Lower leg skin (tissue), 4 donors: Measurements from ENCODE around the gene MSH2. TPM values are rescaled to one million over a fixed set of nuclear protein-coding genes. Genes with fewer than 3 reads are reported as not detected.

Source experiments
- DNase-seq, 2 donors: peaks; one replicate each; pipeline ENCODE4 v3.0.0-alpha.2; 2019; ENCODE audit warnings: low spot score in 2 of 2
- H3K4me3 ChIP-seq: fragments of 200-600 bp; sonication (generic); 2 replicates; pipeline ENCODE4 v1.5.1; 2017; ENCODE audit warnings: mild to moderate bottlenecking, low read depth; ENCODE audit not compliant: poor library complexity, severe bottlenecking
- CTCF ChIP-seq, 3 donors: fragments of 450-650 bp; IDR thresholded peaks; one replicate each; pipeline ENCODE4 v1.5.1; 2016; ENCODE audit warnings: antibody characterized with exemption in 3 of 3, mild to moderate bottlenecking in 3 of 3, moderate library complexity in 2 of 3
- POLR2A ChIP-seq, 2 donors: fragments of 450-650 bp; IDR thresholded peaks; one replicate each; pipeline ENCODE4 v1.6.1; 2016 to 2017; ENCODE audit warnings: antibody characterized with exemption in 2 of 2, mild to moderate bottlenecking in 1 of 2, moderate library complexity in 1 of 2
- WGBS, 2 donors: methylation state at CpG; one replicate each; pipeline ENCODE4 v1.1.5; 2018; 5-methylcytosine and 5-hydroxymethylcytosine counted together
- intact Hi-C: fragments of 100-400 bp; cut with DNase I; formaldehyde crosslinking; loops from one replicate; pipeline ENCODE4 v1.15.0; 2023; ENCODE audit warnings: low total_unique reads
- total RNA-seq, 4 donors: library from RNA; depleted of rRNA; stranded (reverse); fragments of >200 nt; gene quantifications; one replicate each; pipeline ENCODE4 v1.1.0, GENCODE V29; 2016

Gene MSH2
- total RNA-seq, 4 donors from 2014 or later = 10.6 to 11.9 (median 11.5) TPM

GRCh38 chr2:47487498-47487875 is 84.5 kb downstream of the MSH2 start:
- TF ChIP-seq POLR2A (IDR thresholded peaks at IDR 0.05) (no peak), CTCF (IDR thresholded peaks at IDR 0.05) (no peak)
- peak in 1 of 2 donors; percentile 4 for DNase-seq
- WGBS, 2 donors = 90 to 92% methylated on average over 1 of the region's 1 CpG
- intact Hi-C loops = no loop called here
- no peak overlapping the region for H3K4me3 ChIP-seq

- 47 to 50% methylated on average over 9 of the region's 9 CpGs for WGBS, 2 donors
- intact Hi-C loops = no loop called here
- H3K4me3 ChIP-seq = no peak overlapping the region
- no peak for TF ChIP-seq CTCF (IDR thresholded peaks at IDR 0.05)
- TF ChIP-seq POLR2A (IDR thresholded peaks at IDR 0.05) = no peak
- DNase-seq = peak in 1 of 2 donors; percentile 46
Observed at GRCh38 chr2:47488870-47489584, 86.1 kb downstream of the MSH2 start.

- TF ChIP-seq POLR2A (IDR thresholded peaks at IDR 0.05) (no peak), CTCF (IDR thresholded peaks at IDR 0.05) (no peak)
- WGBS, 2 donors = 82 to 83% methylated on average over 6 of the region's 6 CpGs
- DNase-seq = no peak
- intact Hi-C loops = no loop called here
- H3K4me3 ChIP-seq = no peak overlapping the region
Observed at GRCh38 chr2:47490406-47490805, 87.5 kb downstream of the MSH2 start.

DNA sequence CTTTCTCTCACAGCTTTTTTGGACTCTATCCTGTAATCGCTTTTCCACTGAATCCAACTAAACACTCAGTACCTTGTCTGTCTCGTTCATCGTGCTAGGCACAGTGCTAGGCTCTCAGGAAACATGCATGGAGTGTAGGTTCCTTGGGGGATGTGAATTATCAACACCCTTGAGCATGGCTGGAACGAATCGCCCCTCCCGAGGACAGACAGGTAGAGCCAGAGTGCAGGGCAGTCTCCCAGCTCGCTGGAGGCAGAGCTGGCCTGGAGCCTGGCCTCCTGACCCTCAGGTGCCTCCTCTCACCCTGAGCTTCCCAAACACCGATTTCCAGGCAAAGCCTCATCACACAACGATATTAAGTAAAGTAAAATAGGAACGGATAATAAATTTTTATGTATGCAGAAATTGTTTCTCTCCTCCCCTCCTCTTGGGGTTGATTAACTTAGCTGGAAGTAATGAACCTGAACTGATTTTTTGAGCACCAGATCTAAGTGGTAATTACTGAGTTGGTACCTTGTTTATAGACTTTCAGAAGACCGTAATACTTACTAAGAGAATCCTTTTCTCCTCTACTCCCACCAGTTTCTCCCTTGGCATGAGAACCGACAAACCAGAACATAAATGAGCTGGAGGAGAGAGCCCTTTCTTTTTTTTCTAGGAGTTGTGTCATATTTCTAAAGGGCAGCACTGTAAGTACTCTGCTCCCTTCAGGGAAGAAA is 90.5 kb downstream of the MSH2 start:
- no peak overlapping the region for H3K4me3 ChIP-seq
- 88 to 90% methylated on average over 12 of the region's 12 CpGs for WGBS, 2 donors
- peak in 1 of 2 donors; percentile 66 for DNase-seq
- no peak for TF ChIP-seq POLR2A (IDR thresholded peaks at IDR 0.05)
- TF ChIP-seq CTCF (IDR thresholded peaks at IDR 0.05) = no peak
- intact Hi-C loops = no loop called here

DNA sequence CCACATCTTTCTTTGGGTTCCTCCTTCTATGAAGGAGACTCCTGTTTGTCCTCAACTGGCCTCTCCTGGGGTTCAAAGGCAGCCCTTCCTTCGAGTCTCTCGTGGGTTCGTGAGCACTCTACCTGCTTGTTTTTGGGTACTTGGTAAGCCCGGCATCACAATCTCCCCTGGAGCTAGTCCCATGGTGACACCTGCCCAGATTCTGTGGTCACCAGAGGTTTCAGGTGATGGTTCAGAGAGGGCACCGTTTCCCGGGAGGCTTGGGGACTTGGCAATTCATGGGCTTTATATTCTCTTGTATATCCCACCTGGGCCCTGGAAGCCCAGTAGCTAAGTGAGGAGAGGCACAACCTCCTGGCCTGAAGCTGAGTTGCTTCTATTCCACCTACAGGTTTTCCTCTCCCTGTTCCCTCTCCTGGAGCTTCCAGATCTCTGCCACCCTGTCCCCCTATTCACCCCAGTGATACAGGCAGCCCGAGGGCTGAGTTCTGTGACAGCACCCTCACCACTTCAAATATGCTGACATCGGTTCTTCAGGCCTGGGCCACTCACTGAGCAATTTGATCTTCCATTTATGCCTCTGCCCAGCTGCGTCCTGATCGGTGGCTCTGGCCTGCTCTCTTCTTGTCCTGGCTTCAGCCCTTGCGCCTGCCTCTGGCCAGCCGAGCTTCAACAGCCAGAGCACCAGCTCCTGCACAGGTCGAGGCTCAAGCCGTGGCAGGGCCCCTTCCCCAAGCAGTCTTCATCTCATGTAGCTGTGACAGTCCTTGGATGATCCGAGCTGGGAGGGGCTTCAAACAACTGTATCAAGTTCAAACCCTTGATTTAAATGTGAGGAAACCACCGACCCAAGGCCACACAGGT is 91.5 kb downstream of the MSH2 start:
- DNase-seq = peak in 1 of 2 donors; percentile 61
- intact Hi-C loops = no loop called here
- whole genome bisulfite sequencing, 2 donors = 94 to 95% methylated on average over 15 to 16 of the region's 16 CpGs

More for the DNA sequence above, 91.5 kb downstream of the MSH2 start:
- no peak for TF ChIP-seq POLR2A (IDR thresholded peaks at IDR 0.05)
- TF ChIP-seq CTCF (IDR thresholded peaks at IDR 0.05) = no peak
- H3K4me3 ChIP-seq = no peak overlapping the region
